ENCODE data around the gene SAXO1.

- TF ChIP-seq CTCF (IDR thresholded peaks at IDR 0.05) (no peak), POLR2AphosphoS5 (IDR thresholded peaks at IDR 0.05; ENCODE audit: low read depth, low read length) (no peak), SIN3A (IDR thresholded peaks at IDR 0.05; ENCODE audit: borderline replicate concordance, insufficient read depth, low read depth, low read length) (no peak)
- TF ChIP-seq, protein P1, sequence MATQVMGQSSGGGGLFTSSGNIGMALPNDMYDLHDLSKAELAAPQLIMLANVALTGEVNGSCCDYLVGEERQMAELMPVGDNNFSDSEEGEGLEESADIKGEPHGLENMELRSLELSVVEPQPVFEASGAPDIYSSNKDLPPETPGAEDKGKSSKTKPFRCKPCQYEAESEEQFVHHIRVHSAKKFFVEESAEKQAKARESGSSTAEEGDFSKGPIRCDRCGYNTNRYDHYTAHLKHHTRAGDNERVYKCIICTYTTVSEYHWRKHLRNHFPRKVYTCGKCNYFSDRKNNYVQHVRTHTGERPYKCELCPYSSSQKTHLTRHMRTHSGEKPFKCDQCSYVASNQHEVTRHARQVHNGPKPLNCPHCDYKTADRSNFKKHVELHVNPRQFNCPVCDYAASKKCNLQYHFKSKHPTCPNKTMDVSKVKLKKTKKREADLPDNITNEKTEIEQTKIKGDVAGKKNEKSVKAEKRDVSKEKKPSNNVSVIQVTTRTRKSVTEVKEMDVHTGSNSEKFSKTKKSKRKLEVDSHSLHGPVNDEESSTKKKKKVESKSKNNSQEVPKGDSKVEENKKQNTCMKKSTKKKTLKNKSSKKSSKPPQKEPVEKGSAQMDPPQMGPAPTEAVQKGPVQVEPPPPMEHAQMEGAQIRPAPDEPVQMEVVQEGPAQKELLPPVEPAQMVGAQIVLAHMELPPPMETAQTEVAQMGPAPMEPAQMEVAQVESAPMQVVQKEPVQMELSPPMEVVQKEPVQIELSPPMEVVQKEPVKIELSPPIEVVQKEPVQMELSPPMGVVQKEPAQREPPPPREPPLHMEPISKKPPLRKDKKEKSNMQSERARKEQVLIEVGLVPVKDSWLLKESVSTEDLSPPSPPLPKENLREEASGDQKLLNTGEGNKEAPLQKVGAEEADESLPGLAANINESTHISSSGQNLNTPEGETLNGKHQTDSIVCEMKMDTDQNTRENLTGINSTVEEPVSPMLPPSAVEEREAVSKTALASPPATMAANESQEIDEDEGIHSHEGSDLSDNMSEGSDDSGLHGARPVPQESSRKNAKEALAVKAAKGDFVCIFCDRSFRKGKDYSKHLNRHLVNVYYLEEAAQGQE (IDR thresholded peaks at IDR 0.05; ENCODE audit: insufficient read depth in 1 of 2, low read depth in 2 of 2, low read length in 1 of 2), result no peak
These were observed 42.5 kb downstream of the SAXO1 start for GRCh38 chr9:18990494-18990893.
